Prostate gland (tissue), 2 donors: ENCODE results near the gene CABLES2. TPM values are rescaled to one million over a fixed set of nuclear protein-coding genes. Genes with fewer than 3 reads are reported as not detected.

ENCODE experiments used
- DNase-seq: peaks from one replicate; pipeline ENCODE4 v3.0.0-alpha.2; 2019; ENCODE audit warnings: low spot score
- H3K27ac ChIP-seq, 2 donors: fragments of 200-600 bp; sonication (generic); 2 replicates each; pipeline ENCODE4 v1.5.1; 2017 to 2019
- H3K27me3 ChIP-seq: fragments of 200-600 bp; sonication (generic); replicated peaks from 2 replicates; pipeline ENCODE4 v1.5.1; 2019; ENCODE audit not compliant: insufficient read depth
- H3K36me3 ChIP-seq, 2 donors: fragments of 200-600 bp; sonication (generic); 1 replicate in 1 of 2; 2 replicates in 1 of 2; pipeline versions ENCODE4 v1.5.1 to v1.8.1; 2017 to 2019
- H3K4me1 ChIP-seq: fragments of 200-600 bp; sonication (generic); replicated peaks from 2 replicates; pipeline ENCODE4 v1.5.1; 2019
- H3K4me3 ChIP-seq, 2 donors: fragments of 200-600 bp; sonication (generic); 2 replicates each; pipeline ENCODE4 v1.5.1; 2017 to 2019
- H3K9me3 ChIP-seq: fragments of 200-600 bp; sonication (generic); 2 replicates; pipeline ENCODE4 v1.5.1; 2017
- CTCF ChIP-seq, 4 experiments: fragments of 200-600 bp in 2 of 4; fragments of 450-650 bp in 2 of 4; sonication (generic) in 2 of 4; IDR thresholded peaks; 1 replicate in 3 of 4; 2 replicates in 1 of 4; pipeline ENCODE4 v1.5.1; 2016 to 2019; ENCODE audit warnings: antibody characterized with exemption in 4 of 4, mild to moderate bottlenecking in 2 of 4, moderate library complexity in 2 of 4
- POLR2A ChIP-seq: fragments of 450-650 bp; IDR thresholded peaks from one replicate; pipeline ENCODE4 v1.6.1; 2016; ENCODE audit warnings: antibody characterized with exemption, mild to moderate bottlenecking
- POLR2AphosphoS5 ChIP-seq: sonication (generic); formaldehyde crosslinking; IDR thresholded peaks from one replicate; pipeline ENCODE4 v1.6.1; 2017; ENCODE audit warnings: antibody characterized with exemption
- WGBS: methylation state at CpG from one replicate; pipeline ENCODE4 v1.1.5; 2018; 5-methylcytosine and 5-hydroxymethylcytosine counted together
- intact Hi-C: fragments of 100-400 bp; cut with DNase I; formaldehyde crosslinking; loops from one replicate; pipeline ENCODE4 v1.14.2; 2022
- total RNA-seq, 2 donors: library from RNA; depleted of rRNA; stranded (reverse); fragments of >200 nt; gene quantifications; one replicate each; pipeline ENCODE4 v1.1.0, GENCODE V29; 2016

CABLES2 gene
- total RNA-seq, 2 donors from 2014 or later = 4.1 to 31.3 TPM

- 60% methylated on average over 10 of the region's 10 CpGs for WGBS
Measured at GRCh38 chr20:62423326-62423706, 16.2 kb upstream of the CABLES2 start.

GRCh38 chr20:62422636-62423325 lies 15.7 kb upstream of the CABLES2 start:
- Histone ChIP-seq H3K27me3 (no peaks in the 10 kb centered on the region), H3K9me3 (no peaks in the 10 kb centered on the region), H3K36me3 (no peaks in the 10 kb centered on the region), H3K27ac (no peak overlapping the region), H3K4me1 (peaks cover 2% of the 10 kb centered on the region), H3K4me3 (no peak overlapping the region)
- no peak for DNase-seq
- 92% methylated on average over 20 of the region's 20 CpGs for WGBS
- intact Hi-C loops = no loop called here
- no peak for TF ChIP-seq POLR2A
- no peak for TF ChIP-seq CTCF (IDR thresholded peaks at IDR 0.05)
- TF ChIP-seq POLR2AphosphoS5 = no peak

More at GRCh38 chr20:62423326-62423706, 16.2 kb upstream of the CABLES2 start:
- Histone ChIP-seq H3K27ac (no peak overlapping the region), H3K4me1 (peaks cover 6% of the 10 kb centered on the region), H3K9me3 (no peaks in the 10 kb centered on the region), H3K27me3 (no peaks in the 10 kb centered on the region), H3K36me3 (no peaks in the 10 kb centered on the region), H3K4me3 (no peak overlapping the region)
- intact Hi-C loops = no loop called here
- TF ChIP-seq POLR2A = no peak
- TF ChIP-seq POLR2AphosphoS5 = no peak
- TF ChIP-seq CTCF (IDR thresholded peaks at IDR 0.05) = no peak
- DNase-seq = no peak

GRCh38 chr20:62421716-62421990 lies 14.6 kb upstream of the CABLES2 start:
- intact Hi-C loops = no loop called here
- 93% methylated on average over 6 of the region's 6 CpGs for WGBS
- no peak for TF ChIP-seq CTCF (IDR thresholded peaks at IDR 0.05)
- TF ChIP-seq POLR2A = no peak
- no peak for TF ChIP-seq POLR2AphosphoS5
- H3K4me3 ChIP-seq = no peak overlapping the region
- no peak overlapping the region for H3K27ac ChIP-seq
- no peaks in the 10 kb centered on the region for H3K4me1 ChIP-seq
- no peaks in the 10 kb centered on the region for H3K27me3 ChIP-seq
- no peaks in the 10 kb centered on the region for H3K9me3 ChIP-seq
- DNase-seq = no peak
- H3K36me3 ChIP-seq = no peaks in the 10 kb centered on the region

GRCh38 chr20:62420846-62421715 lies 14.0 kb upstream of the CABLES2 start:
- H3K27me3 ChIP-seq = no peaks in the 10 kb centered on the region
- 90% methylated on average over 24 of the region's 24 CpGs for WGBS
- intact Hi-C loops = no loop called here

More at GRCh38 chr20:62420846-62421715, 14.0 kb upstream of the CABLES2 start:
- Histone ChIP-seq H3K36me3 (no peaks in the 10 kb centered on the region), H3K4me1 (no peaks in the 10 kb centered on the region), H3K27ac (no peak overlapping the region), H3K9me3 (no peaks in the 10 kb centered on the region), H3K4me3 (no peak overlapping the region)
- DNase-seq = no peak
- TF ChIP-seq POLR2AphosphoS5 (no peak), CTCF (IDR thresholded peaks at IDR 0.05) (no peak), POLR2A (no peak)
